Memory B cell (primary cell): ENCODE results near the gene HPGDS.
"Not testable (repeated sequence)": the region's sequence is repeated elsewhere in the genome, so short reads cannot be mapped to it uniquely, and the experiment has no call there.

Experiments
- ATAC-seq: fragments of 150-1000 bp; cut with Tn5 transposase; 2 replicates; pipeline ENCODE4 v1.10.0; 2021; ENCODE audit warnings: low read depth, mild to moderate bottlenecking, moderate library complexity
- DNase-seq, 2 donors: peaks; one replicate each; pipeline ENCODE4 v3.0.0; 2022; ENCODE audit warnings: low spot score in 2 of 2
- H3K27ac Mint-ChIP-seq: one replicate; pipeline ENCODE4 v1.8.0; 2022; ENCODE audit warnings: mild to moderate bottlenecking, moderate library complexity, mixed read lengths
- H3K27me3 Mint-ChIP-seq: one replicate; pipeline ENCODE4 v1.8.0; 2022; ENCODE audit warnings: mixed read lengths
- H3K36me3 Mint-ChIP-seq: one replicate; pipeline ENCODE4 v1.8.0; 2022; ENCODE audit warnings: mild to moderate bottlenecking, mixed read lengths
- H3K4me1 Mint-ChIP-seq: one replicate; pipeline ENCODE4 v1.8.0; 2022; ENCODE audit warnings: mixed read lengths
- H3K4me3 Mint-ChIP-seq: one replicate; pipeline ENCODE4 v1.8.0; 2022; ENCODE audit warnings: mild to moderate bottlenecking, moderate library complexity, mixed read lengths
- H3K9me3 Mint-ChIP-seq: one replicate; pipeline ENCODE4 v1.8.0; 2022; ENCODE audit warnings: mixed read lengths

Gene HPGDS

GRCh38 chr4:94342694-94343093, at the start of gene HPGDS:
TSS of gene HPGDS (minus strand) at chr4:94342836. CDS start at chr4:94334629, 8,207 bp downstream.
- Mint-ChIP-seq H3K4me1 (peaks cover 17% of the 10 kb centered on the region), H3K27me3 (peaks cover 1% of the 10 kb centered on the region), H3K27ac (no peak within 1 kb of the TSS), H3K36me3 (no peaks in the 10 kb centered on the region), H3K4me3 (no peak within 1 kb of the TSS), H3K9me3 (no peaks in the 10 kb centered on the region)
- no peak for DNase-seq
- no peak for ATAC-seq

- no peaks in the 10 kb centered on the region for H3K36me3 Mint-ChIP-seq
Measured at GRCh38 chr4:94390804-94391410, 48.3 kb upstream of the HPGDS start.

GRCh38 chr4:94389595-94390267, 47.1 kb upstream of the HPGDS start:
- DNase-seq (no peak), ATAC-seq (no peak)
- peaks cover 10% of the 10 kb centered on the region for H3K27me3 Mint-ChIP-seq
- H3K36me3 Mint-ChIP-seq, result no peaks in the 10 kb centered on the region
- H3K27ac Mint-ChIP-seq, result no peak overlapping the region
- no peaks in the 10 kb centered on the region for H3K9me3 Mint-ChIP-seq
- no peak overlapping the region for H3K4me3 Mint-ChIP-seq
- no peaks in the 10 kb centered on the region for H3K4me1 Mint-ChIP-seq

More at GRCh38 chr4:94390804-94391410, 48.3 kb upstream of the HPGDS start:
- ATAC-seq (no peak), DNase-seq (no peak)
- no peak overlapping the region for H3K4me3 Mint-ChIP-seq
- no peaks in the 10 kb centered on the region for H3K9me3 Mint-ChIP-seq
- H3K27ac Mint-ChIP-seq, result no peak overlapping the region
- H3K4me1 Mint-ChIP-seq, result no peaks in the 10 kb centered on the region
- H3K27me3 Mint-ChIP-seq, result peaks cover 10% of the 10 kb centered on the region

GRCh38 chr4:94387965-94388364, 45.3 kb upstream of the HPGDS start:
- H3K36me3 Mint-ChIP-seq, H3K4me3 Mint-ChIP-seq, H3K27me3 Mint-ChIP-seq, H3K9me3 Mint-ChIP-seq, H3K27ac Mint-ChIP-seq, DNase-seq, ATAC-seq, H3K4me1 Mint-ChIP-seq: not testable (repeated sequence)

GRCh38 chr4:94385452-94385851, 42.8 kb upstream of the HPGDS start:
- ATAC-seq, H3K36me3 Mint-ChIP-seq, H3K4me3 Mint-ChIP-seq, H3K9me3 Mint-ChIP-seq, DNase-seq, H3K4me1 Mint-ChIP-seq, H3K27ac Mint-ChIP-seq, H3K27me3 Mint-ChIP-seq: not testable (repeated sequence)

- not testable (repeated sequence) for H3K4me3 Mint-ChIP-seq, H3K36me3 Mint-ChIP-seq, DNase-seq, ATAC-seq, H3K9me3 Mint-ChIP-seq, H3K4me1 Mint-ChIP-seq, H3K27ac Mint-ChIP-seq
- H3K27me3 Mint-ChIP-seq, result peaks cover 11% of the 10 kb centered on the region
Measured at GRCh38 chr4:94382891-94383290, 40.3 kb upstream of the HPGDS start.

GRCh38 chr4:94378047-94378446, 35.4 kb upstream of the HPGDS start:
- H3K4me1 Mint-ChIP-seq, result no peaks in the 10 kb centered on the region
- no peak overlapping the region for H3K27ac Mint-ChIP-seq
- no peaks in the 10 kb centered on the region for H3K36me3 Mint-ChIP-seq
- H3K27me3 Mint-ChIP-seq, result peaks cover 10% of the 10 kb centered on the region
- DNase-seq (no peak), ATAC-seq (no peak)
- no peak overlapping the region for H3K4me3 Mint-ChIP-seq
- no peaks in the 10 kb centered on the region for H3K9me3 Mint-ChIP-seq

GRCh38 chr4:94377294-94377693, 34.7 kb upstream of the HPGDS start:
- H3K9me3 Mint-ChIP-seq, result no peaks in the 10 kb centered on the region
- H3K27ac Mint-ChIP-seq, result no peak overlapping the region
- peaks cover 10% of the 10 kb centered on the region for H3K27me3 Mint-ChIP-seq
- no peaks in the 10 kb centered on the region for H3K36me3 Mint-ChIP-seq
- no peak for DNase-seq
- H3K4me3 Mint-ChIP-seq, result no peak overlapping the region
- no peaks in the 10 kb centered on the region for H3K4me1 Mint-ChIP-seq
- ATAC-seq, result no peak

GRCh38 chr4:94375364-94375763, 32.7 kb upstream of the HPGDS start:
- Mint-ChIP-seq H3K27ac (no peak overlapping the region), H3K4me3 (no peak overlapping the region), H3K9me3 (no peaks in the 10 kb centered on the region), H3K4me1 (no peaks in the 10 kb centered on the region), H3K36me3 (no peaks in the 10 kb centered on the region), H3K27me3 (peaks cover 11% of the 10 kb centered on the region)
- ATAC-seq (no peak), DNase-seq (no peak)

- H3K36me3 Mint-ChIP-seq, result no peaks in the 10 kb centered on the region
- H3K9me3 Mint-ChIP-seq, result no peaks in the 10 kb centered on the region
- ATAC-seq, result no peak
- H3K27ac Mint-ChIP-seq, result no peak overlapping the region
- DNase-seq, result no peak
- peaks cover 13% of the 10 kb centered on the region for H3K27me3 Mint-ChIP-seq
- H3K4me3 Mint-ChIP-seq, result no peak overlapping the region
- H3K4me1 Mint-ChIP-seq, result no peaks in the 10 kb centered on the region
Measured at GRCh38 chr4:94373752-94374151, 31.1 kb upstream of the HPGDS start.

GRCh38 chr4:94372991-94373390, 30.4 kb upstream of the HPGDS start:
- DNase-seq (no peak), ATAC-seq (no peak)
- Mint-ChIP-seq H3K4me3 (no peak overlapping the region), H3K27ac (no peak overlapping the region), H3K36me3 (no peaks in the 10 kb centered on the region), H3K9me3 (no peaks in the 10 kb centered on the region), H3K27me3 (peaks cover 13% of the 10 kb centered on the region), H3K4me1 (no peaks in the 10 kb centered on the region)

GRCh38 chr4:94372228-94372978, 29.8 kb upstream of the HPGDS start:
- H3K4me1 Mint-ChIP-seq, result no peaks in the 10 kb centered on the region
- DNase-seq (no peak), ATAC-seq (no peak)
- no peaks in the 10 kb centered on the region for H3K36me3 Mint-ChIP-seq
- H3K4me3 Mint-ChIP-seq, result no peak overlapping the region
- H3K9me3 Mint-ChIP-seq, result no peaks in the 10 kb centered on the region
- peaks cover 13% of the 10 kb centered on the region for H3K27me3 Mint-ChIP-seq
- no peak overlapping the region for H3K27ac Mint-ChIP-seq

- H3K9me3 Mint-ChIP-seq, result peaks cover 2% of the 10 kb centered on the region
- peaks cover 15% of the 10 kb centered on the region for H3K27me3 Mint-ChIP-seq
- no peaks in the 10 kb centered on the region for H3K4me1 Mint-ChIP-seq
- ATAC-seq, result no peak
- no peak overlapping the region for H3K4me3 Mint-ChIP-seq
- no peak overlapping the region for H3K27ac Mint-ChIP-seq
- H3K36me3 Mint-ChIP-seq, result peaks cover 2% of the 10 kb centered on the region
- no peak for DNase-seq
Measured at GRCh38 chr4:94371290-94371689, 28.7 kb upstream of the HPGDS start.

GRCh38 chr4:94370533-94371254, 28.1 kb upstream of the HPGDS start:
- DNase-seq (no peak), ATAC-seq (no peak)
- H3K9me3 Mint-ChIP-seq, result peaks cover 2% of the 10 kb centered on the region
- H3K36me3 Mint-ChIP-seq, result peaks cover 2% of the 10 kb centered on the region
- H3K27me3 Mint-ChIP-seq, result peaks cover 14% of the 10 kb centered on the region
- H3K4me1 Mint-ChIP-seq, result no peaks in the 10 kb centered on the region
- H3K4me3 Mint-ChIP-seq, result no peak overlapping the region
- no peak overlapping the region for H3K27ac Mint-ChIP-seq
